Measurements from ENCODE around the gene MXRA7.
"Not testable (repeated sequence)": the region's sequence is repeated elsewhere in the genome, so short reads cannot be mapped to it uniquely, and the experiment has no call there.

Gene MXRA7

DNA sequence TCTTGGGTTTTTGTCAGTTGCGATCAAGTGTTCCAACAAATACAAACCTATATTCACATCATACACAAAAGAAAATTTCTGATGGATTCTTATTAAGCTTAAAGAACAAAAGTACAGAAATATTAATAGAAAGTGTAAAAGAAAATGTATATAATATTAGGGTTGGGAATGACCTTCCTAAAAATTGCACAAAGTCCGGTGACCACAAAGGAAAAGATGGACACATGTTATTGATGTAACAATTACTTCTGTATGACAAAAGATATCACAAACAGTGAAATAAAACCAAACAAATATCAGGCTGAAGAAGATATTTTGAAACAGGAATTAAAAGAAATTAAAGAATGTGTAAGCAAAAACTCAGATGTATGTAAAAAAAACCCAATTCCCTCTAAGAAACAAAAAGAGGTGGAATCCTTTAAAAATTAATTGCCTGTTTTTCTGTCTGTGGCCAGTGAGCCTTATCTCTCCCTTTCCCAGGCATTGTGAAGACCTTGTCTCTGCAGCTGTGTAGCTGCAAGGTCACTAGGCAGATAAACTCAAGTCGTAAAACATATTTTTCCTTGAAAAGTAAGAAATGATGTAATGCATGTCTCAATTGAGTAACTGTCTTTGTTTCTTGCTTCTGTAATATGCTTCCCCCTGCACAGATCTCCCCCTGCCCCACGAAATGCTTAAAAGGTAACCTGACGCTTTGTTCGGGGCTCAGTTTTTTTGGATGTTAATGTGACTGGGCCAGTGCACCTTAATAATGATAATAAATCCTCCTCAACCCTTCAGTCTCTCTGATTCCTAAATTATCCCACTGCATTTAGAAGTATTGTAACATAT, 70.0 kb downstream of the MXRA7 start:
- no peak for DNase-seq

DNA sequence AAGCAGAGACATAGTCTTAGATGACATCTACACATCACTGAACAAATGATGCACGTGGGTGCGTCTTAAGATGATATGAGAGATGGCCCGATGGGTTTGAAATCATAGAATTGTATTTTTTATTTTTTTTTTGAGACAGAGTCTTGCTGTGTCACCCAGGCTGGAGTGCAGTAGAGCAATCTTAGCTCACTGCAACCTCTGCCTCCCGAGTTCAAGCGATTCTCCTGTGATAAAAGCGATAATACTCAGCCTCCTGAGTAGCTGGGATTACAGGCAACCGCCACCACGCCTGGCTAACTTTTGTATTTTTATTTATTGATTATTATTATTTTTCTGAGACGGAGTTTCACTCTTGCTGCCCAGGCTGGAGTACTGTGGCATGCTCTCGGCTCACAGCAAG, 72.5 kb downstream of the MXRA7 start:
- no peak for DNase-seq

DNA sequence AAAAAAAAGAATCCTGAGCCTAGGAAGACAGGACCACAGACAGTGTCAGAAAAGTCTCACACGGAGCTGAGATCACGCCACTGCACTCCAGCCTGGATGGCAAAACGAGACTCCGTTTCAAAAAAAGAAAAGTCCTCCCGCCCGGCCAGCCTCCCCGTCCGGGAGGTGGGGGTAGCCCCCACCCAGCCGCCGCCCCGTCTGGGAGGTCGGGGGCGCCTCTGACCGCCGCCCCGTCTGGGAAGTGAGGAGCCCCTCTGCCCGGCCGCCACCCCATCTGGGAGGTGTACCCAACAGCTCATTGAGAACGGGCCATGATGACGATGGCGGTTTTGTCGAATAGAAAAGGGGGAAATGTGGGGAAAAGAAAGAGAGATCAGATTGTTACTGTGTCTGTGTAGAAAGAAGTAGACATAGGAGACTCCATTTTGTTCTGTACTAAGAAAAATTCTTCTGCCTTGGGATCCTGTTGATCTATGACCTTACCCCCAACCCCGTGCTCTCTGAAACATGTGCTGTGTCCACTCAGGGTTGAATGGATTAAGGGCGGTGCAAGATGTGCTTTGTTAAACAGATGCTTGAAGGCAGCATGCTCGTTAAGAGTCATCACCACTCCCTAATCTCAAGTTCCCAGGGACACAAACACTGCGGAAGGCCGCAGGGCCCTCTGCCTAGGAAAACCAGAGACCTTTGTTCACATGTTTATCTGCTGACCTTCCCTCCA, 74.1 kb downstream of the MXRA7 start:
- not testable (repeated sequence) for DNase-seq

DNA sequence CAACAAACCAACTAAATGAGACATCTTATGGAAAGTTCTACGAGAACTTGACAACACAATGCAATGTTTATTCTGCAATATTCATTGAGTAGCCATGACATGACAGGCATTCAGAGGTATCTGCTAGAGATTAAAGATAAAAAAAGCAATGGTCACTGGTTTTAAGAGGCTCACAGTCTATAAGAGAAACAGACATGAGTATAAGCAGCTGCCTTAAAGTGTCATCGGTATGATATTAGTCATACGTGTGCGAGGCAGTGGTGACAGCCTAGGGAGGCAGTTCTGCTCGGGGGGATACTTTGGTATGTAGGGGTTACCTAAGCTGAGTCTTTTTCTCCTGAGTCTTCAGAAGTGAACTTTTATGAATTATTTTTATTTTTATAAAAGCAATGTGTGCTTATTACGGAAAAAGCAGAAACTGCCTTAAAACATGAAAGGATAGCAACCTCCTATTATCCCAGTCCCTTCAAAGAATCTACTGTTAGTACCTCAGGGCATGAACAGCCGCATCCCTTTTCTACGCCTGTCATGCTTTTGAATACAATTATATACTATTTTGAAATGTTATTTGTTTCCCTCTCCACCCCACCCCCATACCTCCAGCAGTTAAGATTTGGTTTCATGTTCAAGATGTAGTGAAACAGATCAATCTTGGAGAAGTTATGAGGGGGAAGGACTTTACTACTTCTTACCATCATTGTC, 75.0 kb downstream of the MXRA7 start:
- DNase-seq, result no peak

DNA sequence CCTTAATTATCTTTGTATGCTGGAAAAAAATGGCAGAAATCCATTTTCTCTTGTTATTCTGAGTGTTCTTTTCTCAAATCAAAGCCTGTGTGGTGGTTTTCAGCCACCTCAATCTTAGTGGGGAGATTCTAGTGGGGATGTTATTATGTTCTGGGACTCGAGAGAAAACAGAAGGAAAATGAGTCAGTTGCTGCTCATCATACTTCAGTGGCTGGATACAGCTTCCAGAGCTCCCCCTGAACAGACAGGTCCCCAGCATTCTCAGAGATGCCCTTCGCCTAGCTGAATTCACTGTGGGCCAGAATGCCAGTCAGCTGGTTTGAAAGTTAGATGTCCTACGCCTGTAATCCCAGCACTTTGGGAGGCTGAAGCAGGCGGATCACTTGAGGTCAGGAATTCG, 75.7 kb downstream of the MXRA7 start:
- no peak for DNase-seq

DNA sequence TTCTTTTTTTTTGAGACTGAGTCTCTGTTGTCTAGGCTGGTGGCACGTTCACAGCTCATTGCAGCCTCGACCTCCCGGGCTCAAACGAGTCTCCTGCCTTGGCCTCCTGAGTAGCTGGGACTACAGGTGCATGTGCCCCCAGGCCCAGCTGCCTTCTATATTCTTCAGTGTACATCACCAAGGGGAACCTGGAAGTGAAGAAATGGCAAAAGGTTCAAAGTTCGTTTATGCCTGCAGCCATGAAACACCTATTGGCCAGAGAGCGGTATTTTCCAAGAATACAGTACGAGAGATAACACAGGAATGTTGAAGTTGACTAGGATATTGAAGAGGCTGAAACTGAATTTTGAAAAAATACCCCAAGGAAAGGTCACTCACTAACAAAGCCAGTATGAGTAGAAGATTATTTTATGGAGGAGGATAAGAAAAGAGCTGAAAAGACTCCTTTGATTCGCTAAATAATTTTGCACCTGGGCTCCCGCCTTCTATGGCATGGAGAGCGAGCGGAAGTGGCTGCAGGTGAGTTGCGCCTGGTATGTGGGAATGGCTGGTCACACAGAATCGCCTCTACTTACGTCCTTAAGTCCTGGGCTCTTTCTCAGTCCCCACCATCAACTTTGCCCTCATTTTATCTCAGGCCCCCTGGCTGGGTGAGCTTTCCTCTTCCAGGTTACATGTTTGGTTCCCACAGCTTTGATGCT, 77.0 kb downstream of the MXRA7 start:
- DNase-seq, result no peak

DNA sequence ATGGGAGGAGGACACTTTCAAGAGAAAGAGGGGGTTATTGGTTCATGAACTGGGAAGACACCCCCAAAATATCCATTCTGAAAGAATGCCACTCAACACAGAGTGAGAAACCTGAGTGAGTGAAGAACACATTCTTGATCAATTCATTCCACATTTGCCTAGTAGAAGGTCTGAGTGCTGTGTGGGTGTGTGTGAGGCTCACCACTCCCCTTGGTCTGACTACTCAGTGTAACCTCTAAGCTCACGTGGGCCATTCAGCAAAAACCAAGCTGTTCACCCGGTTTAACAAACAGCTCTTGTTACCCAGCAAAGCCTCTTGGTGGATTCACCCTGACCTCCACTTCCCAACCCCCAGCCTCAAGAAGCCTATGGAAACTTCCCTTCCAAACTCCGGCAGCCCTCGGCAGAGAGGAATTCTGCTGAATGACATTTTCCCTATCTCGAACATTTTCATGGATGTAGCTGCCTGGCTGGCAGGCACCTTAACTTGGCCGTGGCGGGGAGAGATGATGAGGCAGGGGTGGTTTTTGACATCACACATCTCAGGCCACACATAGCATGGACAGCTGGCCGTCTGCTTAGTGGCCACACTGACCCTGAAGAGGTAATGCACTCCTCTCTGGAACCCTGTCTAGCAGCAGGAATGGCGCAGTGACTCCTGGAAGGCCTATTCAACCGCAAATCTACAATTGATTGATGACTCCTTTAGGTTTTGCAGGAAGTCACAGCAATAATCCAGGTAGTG, 78.8 kb downstream of the MXRA7 start:
- DNase-seq, result no peak

DNA sequence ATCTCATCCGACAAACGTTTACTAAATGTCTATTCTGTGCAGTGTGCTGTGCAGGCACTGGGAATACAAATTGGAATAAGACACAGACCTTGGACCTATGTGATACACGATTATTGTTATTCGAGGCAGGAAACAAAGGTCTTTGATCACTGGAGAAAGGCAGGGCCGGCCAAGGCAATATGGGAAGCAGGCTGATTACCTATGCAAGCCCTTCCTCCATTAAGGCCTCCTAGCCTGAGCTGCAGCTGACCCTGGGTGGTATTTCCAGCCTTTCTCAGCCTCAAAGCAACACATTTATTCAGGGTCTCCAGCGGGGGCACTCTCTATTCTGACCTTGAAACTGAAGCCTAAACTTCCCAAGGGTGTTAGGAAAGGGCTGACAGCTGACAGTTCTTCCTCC, 80.6 kb downstream of the MXRA7 start:
- no peak for DNase-seq
